ENCODE data around the gene ZNF605. TPM values are rescaled to one million over a fixed set of nuclear protein-coding genes. Genes with fewer than 3 reads are reported as not detected.

Gene ZNF605
- total RNA-seq, 4 donors from 2014 or later: 4.9 to 7.7 (median 5.6) TPM

GRCh38 chr12:132950844-132951535, 5.1 kb downstream of the ZNF605 start:
- TF ChIP-seq CTCF (IDR thresholded peaks at IDR 0.05): no peak
- no peak for TF ChIP-seq POLR2A (IDR thresholded peaks at IDR 0.05)
- intact Hi-C loops (cut with DNase I; ENCODE audit: low total_unique reads): no loop called here
- H3K4me3 ChIP-seq (ENCODE audit: low read depth, poor library complexity, severe bottlenecking): no peak overlapping the region
- 98 to 99% methylated on average over 27 of the region's 27 CpGs for WGBS, 2 donors
- no peak for DNase-seq (ENCODE audit: low spot score in 2 of 2)

- DNase-seq (ENCODE audit: low spot score in 2 of 2): no peak
- TF ChIP-seq POLR2A (IDR thresholded peaks at IDR 0.05) (no peak), CTCF (IDR thresholded peaks at IDR 0.05) (no peak)
- intact Hi-C loops (cut with DNase I; ENCODE audit: low total_unique reads): no loop called here
- WGBS, 2 donors: 96 to 98% methylated on average over 30 of the region's 30 CpGs
- no peak overlapping the region for H3K4me3 ChIP-seq (ENCODE audit: low read depth, poor library complexity, severe bottlenecking)
Measured at GRCh38 chr12:132949936-132950837, 5.9 kb downstream of the ZNF605 start.

GRCh38 chr12:132948146-132949066, 7.7 kb downstream of the ZNF605 start:
- H3K4me3 ChIP-seq (ENCODE audit: low read depth, poor library complexity, severe bottlenecking): no peak overlapping the region

GRCh38 chr12:132946246-132946820, 9.8 kb downstream of the ZNF605 start:
- WGBS, 2 donors: 89 to 95% methylated on average over 8 of the region's 8 CpGs
- H3K4me3 ChIP-seq (ENCODE audit: low read depth, poor library complexity, severe bottlenecking): no peak overlapping the region
- intact Hi-C loops (cut with DNase I; ENCODE audit: low total_unique reads): no loop called here
- no peak for DNase-seq (ENCODE audit: low spot score in 2 of 2)
- TF ChIP-seq POLR2A (IDR thresholded peaks at IDR 0.05) (no peak), CTCF (IDR thresholded peaks at IDR 0.05) (no peak)

More at GRCh38 chr12:132948146-132949066, 7.7 kb downstream of the ZNF605 start:
- 92 to 95% methylated on average over 29 of the region's 29 CpGs for WGBS, 2 donors
- intact Hi-C loops (cut with DNase I; ENCODE audit: low total_unique reads): no loop called here
- TF ChIP-seq CTCF (IDR thresholded peaks at IDR 0.05): no peak
- no peak for TF ChIP-seq POLR2A (IDR thresholded peaks at IDR 0.05)
- peak in 1 of 2 donors; percentile 70 for DNase-seq (ENCODE audit: low spot score in 2 of 2)

GRCh38 chr12:132945806-132946205, 10.3 kb downstream of the ZNF605 start:
- H3K4me3 ChIP-seq (ENCODE audit: low read depth, poor library complexity, severe bottlenecking): no peak overlapping the region
- intact Hi-C loops (cut with DNase I; ENCODE audit: low total_unique reads): no loop called here
- TF ChIP-seq POLR2A (IDR thresholded peaks at IDR 0.05): no peak
- no peak for TF ChIP-seq CTCF (IDR thresholded peaks at IDR 0.05)
- 95% methylated on average over 9 of the region's 9 CpGs for WGBS, 2 donors
- no peak for DNase-seq (ENCODE audit: low spot score in 2 of 2)
